Body of pancreas (tissue), 4 donors: Measurements from ENCODE around the gene FOXB1. TPM values are rescaled to one million over a fixed set of nuclear protein-coding genes. Genes with fewer than 3 reads are reported as not detected.

ENCODE experiments used
- ATAC-seq: fragments of 150-250 bp; one replicate; pipeline ENCODE4 v1.9.1; 2016
- DNase-seq, 4 donors: peaks; one replicate each; pipeline ENCODE4 v3.0.0-alpha.2; 2019
- H3K27ac ChIP-seq, 4 donors: fragments of 200-600 bp; sonication (generic); 1 replicate in 3 of 4; 2 replicates in 1 of 4; pipeline versions ENCODE4 v1.5.1 to v1.6.1; 2016 to 2019; ENCODE audit warnings: mild to moderate bottlenecking in 1 of 4, mixed read lengths in 1 of 4, moderate library complexity in 1 of 4
- H3K27me3 ChIP-seq, 2 donors: fragments of 200-600 bp; sonication (generic); one replicate each; pipeline ENCODE4 v1.6.0; 2016; ENCODE audit warnings: mild to moderate bottlenecking in 1 of 2
- H3K36me3 ChIP-seq, 2 donors: fragments of 200-600 bp; sonication (generic); replicated peaks in 1 of 2; 2 replicates each; pipeline ENCODE4 v1.5.1; 2016; ENCODE audit warnings: low read depth in 2 of 2; ENCODE audit not compliant: insufficient read depth in 1 of 2
- H3K4me1 ChIP-seq: fragments of 200-600 bp; sonication (generic); one replicate; pipeline ENCODE4 v1.6.0; 2016
- H3K4me3 ChIP-seq, 2 donors: fragments of 200-600 bp; sonication (generic); 1 replicate in 1 of 2; 2 replicates in 1 of 2; pipeline ENCODE4 v1.5.1; 2016 to 2019
- H3K9me3 ChIP-seq, 3 donors: fragments of 200-600 bp; sonication (generic); 1 replicate in 2 of 3; 2 replicates in 1 of 3; pipeline ENCODE4 v1.5.1; 2016
- CTCF ChIP-seq, 7 experiments: fragments of 450-650 bp in 4 of 7; fragments of 200-600 bp in 3 of 7; sonication (generic) in 3 of 7; IDR thresholded peaks; one replicate each; pipeline ENCODE4 v1.5.1; 2016 to 2019; ENCODE audit warnings: antibody characterized with exemption in 7 of 7
- POLR2A ChIP-seq, 3 donors: fragments of 450-650 bp; IDR thresholded peaks; one replicate each; pipeline ENCODE4 v1.6.1; 2016; ENCODE audit warnings: antibody characterized with exemption in 3 of 3, mild to moderate bottlenecking in 2 of 3
- WGBS, 2 donors: methylation state at CpG; one replicate each; pipeline ENCODE4 v1.1.5; 2017; 5-methylcytosine and 5-hydroxymethylcytosine counted together
- intact Hi-C: fragments of 100-400 bp; cut with DNase I; formaldehyde crosslinking; loops from one replicate; pipeline ENCODE4 v1.15.1; 2023
- total RNA-seq, 2 donors: library from RNA; depleted of rRNA; stranded (reverse); fragments of >200 nt; gene quantifications; one replicate each; pipeline ENCODE4 v1.1.0, GENCODE V29; 2016

FOXB1 gene
- total RNA-seq, 2 donors from 2014 or later: not detected

GRCh38 chr15:60009124-60009960, 5.2 kb downstream of the FOXB1 start:
- no peak for ATAC-seq

DNA sequence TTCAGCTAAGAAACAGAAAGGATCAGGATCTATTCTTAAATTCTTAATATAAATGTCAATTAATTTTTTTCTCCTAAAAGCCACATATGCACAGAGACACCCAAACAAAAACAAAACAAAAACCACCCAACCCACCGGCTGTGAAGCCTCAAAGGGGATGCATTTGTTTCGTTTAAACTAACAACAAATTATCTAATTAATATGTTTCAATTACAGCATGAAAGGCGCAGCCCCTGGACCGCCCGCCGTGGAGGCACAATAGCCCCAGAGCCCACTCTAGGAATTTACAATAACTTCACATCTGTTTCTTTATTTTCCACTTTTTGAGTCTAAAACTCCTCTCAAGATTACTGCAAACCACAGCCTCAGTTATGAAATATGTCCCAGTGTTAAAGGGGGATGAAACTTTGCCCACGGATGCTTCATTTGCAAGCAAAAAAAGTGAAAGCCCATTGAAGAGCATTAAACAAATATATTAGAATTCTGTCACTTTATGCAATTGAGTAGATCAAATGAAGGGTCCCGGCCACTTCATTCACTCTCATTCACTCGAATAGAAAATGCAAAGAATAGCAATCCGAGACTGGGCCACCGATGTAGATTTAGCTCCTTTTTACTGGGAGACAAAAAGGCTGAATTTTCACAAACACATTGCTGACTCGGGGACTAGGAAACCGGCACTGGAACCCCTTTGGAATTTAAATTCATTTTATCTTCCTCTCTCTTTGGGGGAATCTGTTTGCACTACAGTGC, 6.0 kb downstream of the FOXB1 start:
- H3K27me3 ChIP-seq: peaks cover 4 to 35% of the 10 kb centered on the region in 2 donors
- H3K4me3 ChIP-seq: no peak overlapping the region
- TF ChIP-seq CTCF (IDR thresholded peaks at IDR 0.05) (no peak), POLR2A (IDR thresholded peaks at IDR 0.05) (no peak)
- H3K27ac ChIP-seq: no peak overlapping the region
- DNase-seq: no peak
- H3K9me3 ChIP-seq: no peaks in the 10 kb centered on the region
- intact Hi-C loops: no loop called here
- peaks cover 19% of the 10 kb centered on the region for H3K4me1 ChIP-seq
- no peak for ATAC-seq
- 11 to 16% methylated on average over 13 of the region's 13 CpGs for WGBS, 2 donors
- H3K36me3 ChIP-seq: no peaks in the 10 kb centered on the region

More at GRCh38 chr15:60009124-60009960, 5.2 kb downstream of the FOXB1 start:
- DNase-seq: no peak
- H3K27me3 ChIP-seq: peaks cover 4 to 44% of the 10 kb centered on the region in 2 donors
- H3K36me3 ChIP-seq: no peaks in the 10 kb centered on the region
- no peak overlapping the region for H3K27ac ChIP-seq
- peaks cover 27% of the 10 kb centered on the region for H3K4me1 ChIP-seq
- WGBS, 2 donors: 12 to 17% methylated on average over 6 of the region's 6 CpGs
- H3K4me3 ChIP-seq: no peak overlapping the region
- intact Hi-C loops: no loop called here
- no peaks in the 10 kb centered on the region for H3K9me3 ChIP-seq
- TF ChIP-seq CTCF (IDR thresholded peaks at IDR 0.05) (no peak), POLR2A (IDR thresholded peaks at IDR 0.05) (no peak)

- Histone ChIP-seq H3K4me1 (peaks cover 12% of the 10 kb centered on the region), H3K27me3 (peaks cover 4 to 28% of the 10 kb centered on the region in 2 donors), H3K4me3 (no peak overlapping the region), H3K36me3 (no peaks in the 10 kb centered on the region), H3K27ac (no peak overlapping the region), H3K9me3 (no peaks in the 10 kb centered on the region)
- no peak for ATAC-seq
- DNase-seq: no peak
- intact Hi-C loops: no loop called here
- TF ChIP-seq POLR2A (IDR thresholded peaks at IDR 0.05) (no peak), CTCF (IDR thresholded peaks at IDR 0.05) (no peak)
- 14 to 19% methylated on average over 2 of the region's 2 CpGs for WGBS, 2 donors
Observed at GRCh38 chr15:60010858-60011257, 6.7 kb downstream of the FOXB1 start.

DNA sequence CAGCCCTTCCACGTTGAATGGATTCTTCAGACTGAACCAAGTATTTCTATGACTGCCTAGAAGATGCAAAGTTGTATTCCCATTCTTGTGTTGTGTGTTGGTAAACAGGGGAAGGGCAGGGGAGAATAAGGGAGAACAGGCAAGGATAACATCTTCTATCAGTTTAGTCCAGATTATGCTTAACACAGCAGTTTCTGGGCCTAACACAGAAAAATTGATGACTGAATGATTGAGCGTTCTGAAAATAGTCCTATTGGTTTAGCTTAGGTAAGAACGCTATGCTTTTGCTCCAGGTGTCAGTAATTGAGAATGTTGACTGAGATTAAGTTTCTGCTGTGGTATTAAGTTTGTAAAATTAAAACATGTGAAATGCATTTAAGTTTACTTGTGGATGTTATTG, 8.6 kb downstream of the FOXB1 start:
- TF ChIP-seq POLR2A (IDR thresholded peaks at IDR 0.05) (no peak), CTCF (IDR thresholded peaks at IDR 0.05) (no peak)
- Histone ChIP-seq H3K27ac (no peak overlapping the region), H3K9me3 (no peaks in the 10 kb centered on the region), H3K4me1 (no peaks in the 10 kb centered on the region), H3K36me3 (no peaks in the 10 kb centered on the region), H3K4me3 (no peak overlapping the region), H3K27me3 (peaks cover 4 to 16% of the 10 kb centered on the region in 2 donors)
- DNase-seq: no peak
- no peak for ATAC-seq
- WGBS, 2 donors: 42 to 56% methylated on average over 3 of the region's 3 CpGs
- intact Hi-C loops: no loop called here
